Activated naive CD8-positive, alpha-beta T cell treated with anti-CD3 and anti-CD28 coated beads for 36 hours (primary cell): ENCODE results near the gene MCF2L. TPM values are rescaled to one million over a fixed set of nuclear protein-coding genes. Genes with fewer than 3 reads are reported as not detected.

Experiments
- DNase-seq: peaks from one replicate; pipeline ENCODE4 v3.0.0; 2021
- H3K27ac Mint-ChIP-seq: one replicate; pipeline ENCODE4 v1.8.0; 2022; ENCODE audit warnings: mild to moderate bottlenecking, moderate library complexity, mixed read lengths
- H3K27me3 Mint-ChIP-seq: one replicate; pipeline ENCODE4 v1.8.0; 2022; ENCODE audit warnings: mild to moderate bottlenecking, mixed read lengths
- H3K36me3 Mint-ChIP-seq: one replicate; pipeline ENCODE4 v1.8.0; 2021; ENCODE audit warnings: mild to moderate bottlenecking, mixed read lengths
- H3K4me1 Mint-ChIP-seq: one replicate; pipeline ENCODE4 v1.8.0; 2021; ENCODE audit warnings: mixed read lengths
- H3K4me3 Mint-ChIP-seq: one replicate; pipeline ENCODE4 v1.8.0; 2022; ENCODE audit warnings: mild to moderate bottlenecking, moderate library complexity, mixed read lengths
- H3K9me3 Mint-ChIP-seq: one replicate; pipeline ENCODE4 v1.8.0; 2022; ENCODE audit warnings: mixed read lengths
- total RNA-seq, 2 experiments: library from RNA; stranded (reverse); gene quantifications; one replicate each; pipeline ENCODE4 v1.2.3, GENCODE V29; 2021

The MCF2L gene
- total RNA-seq, 2 experiments from 2014 or later = 9.3 to 10.7 TPM

DNA sequence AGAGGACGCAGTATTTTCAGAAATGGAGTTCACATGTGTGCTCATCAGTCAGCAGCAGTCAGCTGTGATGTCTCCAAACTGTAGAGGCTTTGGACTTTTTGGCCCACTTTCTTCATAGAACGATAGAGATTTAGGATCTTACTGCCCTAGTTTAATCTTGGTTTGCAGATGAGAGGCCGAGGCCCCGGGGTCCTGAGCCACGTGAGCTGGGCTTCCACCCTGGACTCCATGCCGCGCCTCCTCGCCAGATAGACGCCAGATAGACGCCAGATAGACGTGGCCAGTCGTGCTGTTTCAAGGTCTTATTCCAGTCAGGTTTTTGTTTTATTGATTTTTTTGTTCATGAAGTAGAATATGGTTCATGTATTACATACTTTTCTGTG lies 11.7 kb upstream of the MCF2L start:
- Mint-ChIP-seq H3K27ac (no peak overlapping the region), H3K27me3 (no peaks in the 10 kb centered on the region), H3K36me3 (no peaks in the 10 kb centered on the region), H3K9me3 (no peaks in the 10 kb centered on the region), H3K4me1 (no peaks in the 10 kb centered on the region), H3K4me3 (no peak overlapping the region)
- DNase-seq = no peak

GRCh38 chr13:112958127-112958989 lies 10.7 kb upstream of the MCF2L start:
- Mint-ChIP-seq H3K9me3 (no peaks in the 10 kb centered on the region), H3K36me3 (no peaks in the 10 kb centered on the region), H3K27ac (no peak overlapping the region), H3K4me1 (no peaks in the 10 kb centered on the region), H3K4me3 (no peak overlapping the region), H3K27me3 (no peaks in the 10 kb centered on the region)
- no peak for DNase-seq

DNA sequence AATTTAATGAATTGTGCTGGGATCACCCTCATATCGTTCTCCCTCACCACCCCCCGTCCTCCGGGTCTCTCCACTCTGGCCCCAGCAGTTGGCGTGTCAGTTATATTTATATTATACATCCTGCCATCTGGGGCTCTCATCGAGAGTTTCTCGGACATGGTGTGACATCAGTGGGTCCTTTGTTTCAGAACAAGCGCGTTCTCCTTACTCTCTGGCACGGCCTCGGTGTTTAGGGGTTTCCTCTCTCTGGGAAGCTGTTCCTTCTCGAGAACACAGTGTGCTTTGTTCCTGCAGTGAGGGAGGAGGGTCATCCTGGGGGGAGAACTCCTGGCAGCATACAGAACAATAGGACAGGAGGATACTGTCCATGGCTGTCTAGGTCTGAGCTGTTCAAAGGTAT lies 9.8 kb upstream of the MCF2L start:
- Mint-ChIP-seq H3K36me3 (no peaks in the 10 kb centered on the region), H3K27me3 (no peaks in the 10 kb centered on the region), H3K9me3 (no peaks in the 10 kb centered on the region), H3K27ac (no peak overlapping the region), H3K4me3 (no peak overlapping the region), H3K4me1 (no peaks in the 10 kb centered on the region)
- no peak for DNase-seq

GRCh38 chr13:112959701-112960542 lies 9.1 kb upstream of the MCF2L start:
- H3K9me3 Mint-ChIP-seq = no peaks in the 10 kb centered on the region
- no peaks in the 10 kb centered on the region for H3K36me3 Mint-ChIP-seq
- no peak overlapping the region for H3K27ac Mint-ChIP-seq
- no peak for DNase-seq
- H3K27me3 Mint-ChIP-seq = no peaks in the 10 kb centered on the region
- H3K4me1 Mint-ChIP-seq = no peaks in the 10 kb centered on the region
- no peak overlapping the region for H3K4me3 Mint-ChIP-seq

- no peaks in the 10 kb centered on the region for H3K27me3 Mint-ChIP-seq
- H3K27ac Mint-ChIP-seq = no peak overlapping the region
- no peaks in the 10 kb centered on the region for H3K4me1 Mint-ChIP-seq
- no peaks in the 10 kb centered on the region for H3K9me3 Mint-ChIP-seq
- H3K36me3 Mint-ChIP-seq = no peaks in the 10 kb centered on the region
- no peak for DNase-seq
- H3K4me3 Mint-ChIP-seq = no peak overlapping the region
Observed at GRCh38 chr13:112960706-112961105, 8.3 kb upstream of the MCF2L start.

DNA sequence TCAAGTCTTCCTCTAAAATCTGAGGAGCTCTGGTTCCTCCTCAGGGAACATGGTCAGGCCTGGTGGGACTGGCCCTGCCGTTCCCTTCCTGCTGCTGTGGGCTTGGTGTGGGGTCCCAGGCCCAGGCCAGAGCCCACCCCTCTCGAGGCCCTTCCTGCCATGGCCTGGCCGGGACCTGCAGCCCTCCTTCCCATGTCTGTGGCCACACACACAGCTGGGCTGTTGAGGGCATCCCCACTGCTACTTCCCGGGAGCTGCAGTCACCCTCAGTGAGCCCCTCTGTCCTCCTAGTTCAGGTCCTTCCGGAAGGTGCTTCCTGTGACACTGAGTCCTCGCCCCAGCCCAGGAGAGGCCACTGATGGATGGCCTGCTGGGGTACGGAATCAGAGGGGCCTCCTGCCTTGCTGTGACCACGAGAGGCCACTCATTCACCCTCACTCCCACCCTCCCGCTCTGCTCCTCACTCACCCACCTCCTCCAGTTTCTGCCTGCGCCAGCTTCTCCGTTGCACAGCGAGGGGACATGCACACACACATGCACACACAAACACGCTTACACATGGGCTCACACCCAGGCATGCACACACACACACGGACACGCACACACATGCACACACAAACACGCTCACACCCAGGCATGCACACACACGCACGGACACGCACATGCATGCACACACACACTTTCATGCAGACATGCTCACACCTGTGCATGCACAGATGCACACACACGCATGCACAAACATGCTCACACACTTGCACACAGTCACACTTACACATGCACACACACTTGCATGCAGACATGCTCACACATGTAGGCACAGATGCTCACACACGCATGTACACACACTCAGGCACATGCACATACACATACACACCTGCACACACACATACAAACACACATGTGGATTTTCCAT lies 7.3 kb upstream of the MCF2L start:
- H3K4me1 Mint-ChIP-seq = no peaks in the 10 kb centered on the region
- DNase-seq = no peak
- H3K27me3 Mint-ChIP-seq = no peaks in the 10 kb centered on the region
- no peaks in the 10 kb centered on the region for H3K36me3 Mint-ChIP-seq
- no peak overlapping the region for H3K27ac Mint-ChIP-seq
- no peak overlapping the region for H3K4me3 Mint-ChIP-seq
- H3K9me3 Mint-ChIP-seq = no peaks in the 10 kb centered on the region

- Mint-ChIP-seq H3K9me3 (no peaks in the 10 kb centered on the region), H3K36me3 (no peaks in the 10 kb centered on the region), H3K27me3 (no peaks in the 10 kb centered on the region), H3K4me3 (no peak overlapping the region), H3K27ac (no peak overlapping the region), H3K4me1 (no peaks in the 10 kb centered on the region)
- no peak for DNase-seq
Observed at GRCh38 chr13:112962396-112962795, 6.6 kb upstream of the MCF2L start.

GRCh38 chr13:112962911-112963625 lies 5.9 kb upstream of the MCF2L start:
- Mint-ChIP-seq H3K27me3 (no peaks in the 10 kb centered on the region), H3K4me3 (no peak overlapping the region), H3K36me3 (peaks cover 3% of the 10 kb centered on the region), H3K27ac (no peak overlapping the region), H3K4me1 (peaks cover 4% of the 10 kb centered on the region), H3K9me3 (no peaks in the 10 kb centered on the region)
- no peak for DNase-seq

DNA sequence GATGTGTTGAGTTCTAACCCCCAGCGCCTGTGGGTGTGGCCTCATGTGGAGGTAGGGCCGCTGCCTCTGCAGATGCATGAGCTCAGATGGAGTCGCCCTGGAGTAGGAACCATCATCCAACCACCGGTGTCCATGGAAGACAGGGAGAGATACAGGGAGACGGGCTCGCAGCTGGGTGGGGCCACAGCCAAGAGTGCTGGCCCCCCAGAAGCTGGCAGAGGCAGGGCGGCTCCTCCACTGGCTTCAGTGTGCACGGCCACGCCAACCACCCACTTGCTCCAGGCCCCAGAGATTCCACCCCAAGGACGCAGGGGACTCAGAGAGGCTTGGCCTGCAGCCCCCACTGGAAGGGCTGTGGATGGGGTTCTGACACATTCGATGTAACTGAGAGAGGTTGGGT lies 5.4 kb upstream of the MCF2L start:
- no peaks in the 10 kb centered on the region for H3K27me3 Mint-ChIP-seq
- H3K27ac Mint-ChIP-seq = no peak overlapping the region
- no peaks in the 10 kb centered on the region for H3K9me3 Mint-ChIP-seq
- no peak overlapping the region for H3K4me3 Mint-ChIP-seq
- DNase-seq = no peak
- H3K36me3 Mint-ChIP-seq = peaks cover 3% of the 10 kb centered on the region
- peaks cover 5% of the 10 kb centered on the region for H3K4me1 Mint-ChIP-seq

GRCh38 chr13:112964971-112965492 lies 4.0 kb upstream of the MCF2L start:
- no peak overlapping the region for H3K27ac Mint-ChIP-seq
- H3K36me3 Mint-ChIP-seq = peaks cover 3% of the 10 kb centered on the region
- DNase-seq = no peak
- no peak overlapping the region for H3K4me3 Mint-ChIP-seq
- no peaks in the 10 kb centered on the region for H3K27me3 Mint-ChIP-seq
- H3K4me1 Mint-ChIP-seq = peaks cover 14% of the 10 kb centered on the region
- no peaks in the 10 kb centered on the region for H3K9me3 Mint-ChIP-seq

GRCh38 chr13:112965573-112966115 lies 3.4 kb upstream of the MCF2L start:
- peaks cover 3% of the 10 kb centered on the region for H3K36me3 Mint-ChIP-seq

GRCh38 chr13:112966776-112967175 lies 2.2 kb upstream of the MCF2L start:
- no peak overlapping the region for H3K27ac Mint-ChIP-seq
- DNase-seq = no peak
- peaks cover 5% of the 10 kb centered on the region for H3K36me3 Mint-ChIP-seq
- H3K4me3 Mint-ChIP-seq = no peak overlapping the region
- H3K4me1 Mint-ChIP-seq = peaks cover 22% of the 10 kb centered on the region
- no peaks in the 10 kb centered on the region for H3K27me3 Mint-ChIP-seq
- no peaks in the 10 kb centered on the region for H3K9me3 Mint-ChIP-seq

More at GRCh38 chr13:112965573-112966115, 3.4 kb upstream of the MCF2L start:
- H3K4me1 Mint-ChIP-seq = peaks cover 20% of the 10 kb centered on the region
- no peak overlapping the region for H3K27ac Mint-ChIP-seq
- no peaks in the 10 kb centered on the region for H3K27me3 Mint-ChIP-seq
- H3K9me3 Mint-ChIP-seq = no peaks in the 10 kb centered on the region
- H3K4me3 Mint-ChIP-seq = no peak overlapping the region
- DNase-seq = no peak

DNA sequence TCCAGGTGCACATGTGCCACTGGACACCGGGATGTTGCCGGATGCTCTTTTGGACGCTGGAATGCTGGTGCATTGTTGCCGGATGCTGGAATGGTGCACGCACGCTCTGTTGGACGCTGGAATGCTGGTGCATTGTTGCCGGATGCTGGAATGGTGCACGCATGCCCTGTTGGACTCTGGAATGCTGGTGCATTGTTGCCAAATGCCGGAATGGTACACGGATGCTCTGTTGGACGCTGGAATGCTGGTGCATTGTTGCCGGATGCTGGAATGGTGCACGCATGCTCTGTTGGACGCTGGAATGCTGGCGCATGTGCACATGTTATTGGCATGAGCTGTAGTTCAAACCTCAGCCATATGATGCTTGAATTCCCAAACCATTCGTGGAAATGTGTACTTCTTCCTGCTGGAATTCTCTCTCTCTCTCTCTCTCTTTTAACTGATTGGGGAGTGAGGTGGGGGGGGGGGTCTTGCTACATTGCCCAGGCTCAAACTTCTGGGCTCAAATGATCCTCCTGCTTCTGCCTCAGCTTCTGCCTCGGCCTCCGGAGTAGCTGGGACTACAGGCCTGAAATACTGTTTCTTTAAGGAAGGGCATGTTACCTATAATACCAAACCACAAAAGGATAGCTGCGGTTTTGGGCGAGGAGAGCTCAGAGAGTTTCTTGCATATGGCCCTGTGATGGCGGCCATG lies 1.2 kb upstream of the MCF2L start:
- Mint-ChIP-seq H3K4me3 (peak overlapping the region; percentile 87), H3K4me1 (peaks cover 24% of the 10 kb centered on the region), H3K36me3 (peaks cover 5% of the 10 kb centered on the region), H3K9me3 (no peaks in the 10 kb centered on the region), H3K27ac (peak overlapping the region; percentile 54), H3K27me3 (no peaks in the 10 kb centered on the region)
- no peak for DNase-seq
